GM10847 (cell line): Measurements from ENCODE around the gene MYO1D.
A peak's percentile ranks its signal among the peaks of the same experiment; 100 is the strongest.

Experiments
- POLR2A ChIP-seq: IDR thresholded peaks from 2 replicates; pipeline ENCODE4 v1.6.1; 2011; ENCODE audit not compliant: insufficient read length; ENCODE audit errors: extremely low read depth

MYO1D gene

GRCh38 chr17:32523017-32523680 lies 353.8 kb downstream of the MYO1D start:
- TF ChIP-seq POLR2A, result no peak

- TF ChIP-seq POLR2A, result no peak
Measured at GRCh38 chr17:32520737-32521404, 356.1 kb downstream of the MYO1D start.

- TF ChIP-seq POLR2A, result peak; percentile 27
Measured at GRCh38 chr17:32520104-32520701, 356.7 kb downstream of the MYO1D start.

- no peak for TF ChIP-seq POLR2A
Measured at GRCh38 chr17:32519228-32520103, 357.5 kb downstream of the MYO1D start.

GRCh38 chr17:32518646-32519227 lies 358.2 kb downstream of the MYO1D start:
- no peak for TF ChIP-seq POLR2A

- TF ChIP-seq POLR2A, result no peak
Measured at GRCh38 chr17:32517982-32518381, 358.9 kb downstream of the MYO1D start.

GRCh38 chr17:32516940-32517701 lies 359.8 kb downstream of the MYO1D start:
- TF ChIP-seq POLR2A, result no peak

GRCh38 chr17:32516450-32516849 lies 360.5 kb downstream of the MYO1D start:
- no peak for TF ChIP-seq POLR2A

- no peak for TF ChIP-seq POLR2A
Measured at GRCh38 chr17:32515677-32516383, 361.1 kb downstream of the MYO1D start.

GRCh38 chr17:32514606-32515005 lies 362.3 kb downstream of the MYO1D start:
- TF ChIP-seq POLR2A, result no peak

- TF ChIP-seq POLR2A, result no peak
Measured at GRCh38 chr17:32513579-32513978, 363.3 kb downstream of the MYO1D start.

- no peak for TF ChIP-seq POLR2A
Measured at GRCh38 chr17:32512328-32512727, 364.6 kb downstream of the MYO1D start.

GRCh38 chr17:32510466-32510865 lies 366.5 kb downstream of the MYO1D start:
- no peak for TF ChIP-seq POLR2A

- TF ChIP-seq POLR2A, result no peak
Measured at GRCh38 chr17:32508926-32509325, 368.0 kb downstream of the MYO1D start.
